H9 (cell line): ENCODE data around the gene INVS. TPM values are rescaled to one million over a fixed set of nuclear protein-coding genes. Genes with fewer than 3 reads are reported as not detected.

Experiments used
- DNase-seq: peaks from one replicate; pipeline ENCODE4 v3.0.0-alpha.2; 2017
- H2AFZ ChIP-seq: one replicate; pipeline ENCODE4 v1.6.1; 2013; ENCODE audit warnings: mild to moderate bottlenecking, low read length, control low read depth, moderate library complexity
- H2AK5ac ChIP-seq: 2 replicates; pipeline ENCODE4 v1.6.1; 2013; ENCODE audit warnings: low read length, control low read depth, mixed read lengths; ENCODE audit not compliant: insufficient read length
- H2BK120ac ChIP-seq: one replicate; pipeline ENCODE4 v1.6.1; 2013; ENCODE audit warnings: low read depth, mild to moderate bottlenecking, low read length, control low read depth, inconsistent platforms; ENCODE audit not compliant: poor library complexity, severe bottlenecking
- H2BK12ac ChIP-seq: 2 replicates; pipeline ENCODE4 v1.6.1; 2013; ENCODE audit warnings: low read length, control low read depth, mixed read lengths, low read depth; ENCODE audit not compliant: insufficient read length
- H2BK15ac ChIP-seq: 2 replicates; pipeline ENCODE4 v1.6.1; 2013; ENCODE audit warnings: low read depth, low read length, control low read depth
- H2BK20ac ChIP-seq: one replicate; pipeline ENCODE4 v1.6.1; 2013; ENCODE audit warnings: low read depth, mild to moderate bottlenecking, low read length, control low read depth, inconsistent platforms; ENCODE audit not compliant: poor library complexity, severe bottlenecking
- H2BK5ac ChIP-seq: 2 replicates; pipeline ENCODE4 v1.6.1; 2013; ENCODE audit warnings: low read length, control low read depth, mixed read lengths; ENCODE audit not compliant: insufficient read length
- H3K14ac ChIP-seq: 2 replicates; pipeline ENCODE4 v1.6.1; 2013; ENCODE audit warnings: low read length, control low read depth; ENCODE audit not compliant: insufficient read depth
- H3K18ac ChIP-seq: 2 replicates; pipeline ENCODE4 v1.6.1; 2013; ENCODE audit warnings: low read depth, mild to moderate bottlenecking, mixed read lengths, low read length, control low read depth; ENCODE audit not compliant: insufficient read length
- H3K23ac ChIP-seq: 2 replicates; pipeline ENCODE4 v1.6.1; 2013; ENCODE audit warnings: low read length, control low read depth, mixed read lengths, low read depth; ENCODE audit not compliant: insufficient read length
- H3K23me2 ChIP-seq: 2 replicates; pipeline ENCODE4 v1.6.1; 2013; ENCODE audit warnings: low read depth, mild to moderate bottlenecking, mixed read lengths, low read length, control low read depth; ENCODE audit not compliant: insufficient read length, poor library complexity, severe bottlenecking
- H3K27ac ChIP-seq: 2 replicates; pipeline ENCODE4 v1.5.1; 2013; ENCODE audit warnings: low read length, control low read depth, mixed read lengths, low read depth; ENCODE audit not compliant: insufficient read length
- H3K27me3 ChIP-seq: 2 replicates; pipeline ENCODE4 v1.6.1; 2013; ENCODE audit warnings: low read length, control low read depth, inconsistent platforms; ENCODE audit not compliant: insufficient read depth
- H3K4ac ChIP-seq: 2 replicates; pipeline ENCODE4 v1.6.1; 2013; ENCODE audit warnings: low read depth, mild to moderate bottlenecking, control low read depth, inconsistent platforms, low read length, moderate library complexity
- H3K4me1 ChIP-seq: 2 replicates; pipeline ENCODE4 v1.6.1; 2013; ENCODE audit warnings: low read length, control low read depth, inconsistent platforms; ENCODE audit not compliant: insufficient read depth
- H3K4me2 ChIP-seq: 2 replicates; pipeline ENCODE4 v1.6.1; 2013; ENCODE audit warnings: low read length, control low read depth, mixed read lengths; ENCODE audit not compliant: insufficient read length, insufficient read depth
- H3K56ac ChIP-seq: 2 replicates; pipeline ENCODE4 v1.6.1; 2013; ENCODE audit warnings: low read depth, mild to moderate bottlenecking, mixed read lengths, low read length, control low read depth; ENCODE audit not compliant: insufficient read length
- H3K79me1 ChIP-seq: 2 replicates; pipeline ENCODE4 v1.6.1; 2013; ENCODE audit warnings: low read depth, mild to moderate bottlenecking, moderate library complexity, low read length, control low read depth, inconsistent platforms; ENCODE audit not compliant: insufficient read depth, poor library complexity, severe bottlenecking
- H3K79me2 ChIP-seq: 2 replicates; pipeline ENCODE4 v1.6.1; 2013; ENCODE audit warnings: low read length, control low read depth, inconsistent platforms; ENCODE audit not compliant: insufficient read depth
- H3K9ac ChIP-seq: 2 replicates; pipeline ENCODE4 v1.6.1; 2013; ENCODE audit warnings: low read length, control low read depth, mixed read lengths; ENCODE audit not compliant: insufficient read length; ENCODE audit errors: extremely low read depth
- H3K9me3 ChIP-seq: one replicate; pipeline ENCODE4 v1.6.1; 2013; ENCODE audit warnings: low read depth, low read length, inconsistent platforms; ENCODE audit not compliant: control insufficient read depth
- H3T11ph ChIP-seq: one replicate; pipeline ENCODE4 v1.6.1; 2013; ENCODE audit warnings: mild to moderate bottlenecking, low read length, control low read depth, inconsistent platforms
- H4K20me1 ChIP-seq: one replicate; pipeline ENCODE4 v1.6.1; 2013; ENCODE audit not compliant: control insufficient read depth, insufficient read length, insufficient read depth
- H4K5ac ChIP-seq: 2 replicates; pipeline ENCODE4 v1.6.1; 2013; ENCODE audit warnings: low read depth, mild to moderate bottlenecking, mixed read lengths, low read length, control low read depth; ENCODE audit not compliant: insufficient read length
- H4K8ac ChIP-seq: replicated peaks from 2 replicates; pipeline ENCODE4 v1.6.1; 2013; ENCODE audit warnings: low read length, control low read depth, mixed read lengths, low read depth; ENCODE audit not compliant: insufficient read length
- H4K91ac ChIP-seq: 2 replicates; pipeline ENCODE4 v1.6.1; 2013; ENCODE audit warnings: low read depth, mild to moderate bottlenecking, moderate library complexity, mixed read lengths, low read length, control low read depth; ENCODE audit not compliant: insufficient read length
- H3K27ac Mint-ChIP-seq, 3 experiments: 2 replicates in 2 of 3; 3 replicates in 1 of 3; pipeline ENCODE4 v1.8.0; 2020 to 2021; ENCODE audit warnings: mixed read lengths in 3 of 3, mild to moderate bottlenecking in 1 of 3, moderate library complexity in 1 of 3
- H3K27me3 Mint-ChIP-seq: 2 replicates; pipeline ENCODE4 v1.8.0; 2021; ENCODE audit warnings: low read depth, mild to moderate bottlenecking, moderate library complexity, mixed read lengths
- H3K36me3 Mint-ChIP-seq, 3 experiments: 2 replicates in 2 of 3; 3 replicates in 1 of 3; pipeline ENCODE4 v1.8.0; 2020 to 2021; ENCODE audit warnings: low read depth in 3 of 3, mixed read lengths in 3 of 3; ENCODE audit not compliant: insufficient read depth in 1 of 3
- H3K4me1 Mint-ChIP-seq, 2 experiments: 2 replicates each; pipeline ENCODE4 v1.8.0; 2020; ENCODE audit warnings: mixed read lengths in 2 of 2
- H3K4me3 Mint-ChIP-seq, 2 experiments: 2 replicates in 1 of 2; 3 replicates in 1 of 2; pipeline ENCODE4 v1.8.0; 2020 to 2021; ENCODE audit warnings: mild to moderate bottlenecking in 2 of 2, mixed read lengths in 2 of 2, moderate library complexity in 1 of 2
- H3K9me3 Mint-ChIP-seq, 2 experiments: 2 replicates in 1 of 2; 3 replicates in 1 of 2; pipeline ENCODE4 v1.8.0; 2020; ENCODE audit warnings: mild to moderate bottlenecking in 2 of 2, mixed read lengths in 2 of 2, moderate library complexity in 1 of 2
- CTCF ChIP-seq: fragments of 200-600 bp; sonication (generic); conservative IDR thresholded peaks from 3 replicates; pipeline ENCODE4 v1.8.0; 2021; ENCODE audit warnings: antibody characterized with exemption, mild to moderate bottlenecking
- WGBS: extraction: QIAGEN DNeasy Blood & Tissue Kit; methylation state at CpG from one replicate; pipeline ENCODE4 v1.1.7; 2013; ENCODE audit warnings: missing lambda C conversion rate, low lambda C conversion rate, mixed read lengths; ENCODE audit not compliant: insufficient read length; ENCODE audit errors: extremely low coverage; 5-methylcytosine and 5-hydroxymethylcytosine counted together
- total RNA-seq: library from RNA; stranded (reverse); gene quantifications from 2 replicates; pipeline ENCODE4 v1.2.1, GENCODE V29; 2021

The INVS gene
- total RNA-seq, 1 experiment from 2014 or later: 7.5 TPM

- peaks cover 60 to 81% (median 79%) of the 10 kb centered on the region in 3 experiments; a peak in 6 of 7 replicates for H3K36me3 Mint-ChIP-seq
- H3K9me3 Mint-ChIP-seq: no peaks in the 10 kb centered on the region
- no peak overlapping the region for H3K4me3 Mint-ChIP-seq
- no peak overlapping the region for H3K14ac ChIP-seq
- H3K9ac ChIP-seq: no peak overlapping the region
- no peak overlapping the region for H3K27ac ChIP-seq
- H3K27ac Mint-ChIP-seq: peak overlapping the region in 1 of 3 experiments; percentile 22; a peak in 2 of 7 replicates
- H2BK20ac ChIP-seq: no peak overlapping the region
- H3K4me2 ChIP-seq: no peak overlapping the region
- no peak overlapping the region for H3K18ac ChIP-seq
- no peaks in the 10 kb centered on the region for H4K20me1 ChIP-seq
- H4K8ac ChIP-seq: no peak overlapping the region
- H3K4me1 Mint-ChIP-seq: peaks cover 13 to 16% of the 10 kb centered on the region in 2 experiments; a peak in 3 of 4 replicates
- H3K4ac ChIP-seq: no peak overlapping the region
- no peaks in the 10 kb centered on the region for H3K23me2 ChIP-seq
- no peak overlapping the region for H3K56ac ChIP-seq
- H3K9me3 ChIP-seq: no peaks in the 10 kb centered on the region
- H2BK12ac ChIP-seq: no peak overlapping the region
- no peak overlapping the region for H4K91ac ChIP-seq
- H3K79me1 ChIP-seq: peaks cover 8% of the 10 kb centered on the region
- H2BK15ac ChIP-seq: no peak overlapping the region
- H3K23ac ChIP-seq: no peak overlapping the region
- H2AFZ ChIP-seq: no peak overlapping the region
- WGBS: no CpG with 5 or more reads among the region's 1 CpG
- TF ChIP-seq CTCF: no peak
- no peak overlapping the region for H3T11ph ChIP-seq
- 0 out of 2 replicates have a peak, but pooled peaks cover 2% of the 10 kb centered on the region for H3K79me2 ChIP-seq
- H3K27me3 Mint-ChIP-seq: no peaks in the 10 kb centered on the region
- H3K27me3 ChIP-seq: no peaks in the 10 kb centered on the region
- no peak overlapping the region for H2BK120ac ChIP-seq
- H2AK5ac ChIP-seq: no peak overlapping the region
- no peak for DNase-seq
- no peaks in the 10 kb centered on the region for H3K4me1 ChIP-seq
- no peak overlapping the region for H2BK5ac ChIP-seq
- no peak overlapping the region for H4K5ac ChIP-seq
These were observed 207.2 kb downstream of the INVS start for GRCh38 chr9:100306283-100306682.
